Measurements from ENCODE around the gene TRPM1.

The TRPM1 gene

GRCh38 chr15:31128919-31129768 is 27.6 kb upstream of the TRPM1 start:
- Histone ChIP-seq H3K4me3 (ENCODE audit: low read depth, low read length) (no peak overlapping the region), H3K36me3 (ENCODE audit: control insufficient read depth in 2 of 2, insufficient read depth in 1 of 2, low read length in 2 of 2) (no peaks in the 10 kb centered on the region), H3K9me3 (ENCODE audit: control insufficient read depth, insufficient read depth, low read depth, low read length) (no peaks in the 10 kb centered on the region), H3K27ac (ENCODE audit: extremely low read depth, low read depth, low read length) (no peak overlapping the region), H3K4me1 (ENCODE audit: control insufficient read depth, insufficient read depth, low read length) (no peaks in the 10 kb centered on the region)
- ChIA-PET POLR2A (interaction anchor here (0.6 to 1.0 kb wide), 3 partner anchors 11 to 1779 kb away, joined by 3 read pairs; partner anchors contain the start of gene MTMR10), CTCF (interaction anchor here (0.6 to 1.9 kb wide), 30 partner anchors 13 to 465 kb away, joined by 3 to 10 read pairs (median 3); partner anchors contain the start of gene TRPM1)
- TF ChIP-seq ZNF654 (tag by site-specific recombination; IDR thresholded peaks at IDR 0.05; ENCODE audit: low read depth): peak; percentile 57
- no peak for TF ChIP-seq ZSCAN30 (tag by site-specific recombination; IDR thresholded peaks at IDR 0.05)
- TF ChIP-seq ZNF350 (tag by site-specific recombination; IDR thresholded peaks at IDR 0.05): no peak
- TF ChIP-seq ZNF426 (tag by site-specific recombination; IDR thresholded peaks at IDR 0.05): no peak
- 0 out of 2 replicates have a peak, but pooled peaks have one; percentile 24 for TF ChIP-seq ZNF692 (tag by site-specific recombination; IDR thresholded peaks at IDR 0.05)
- TF ChIP-seq ZNF223 (tag by site-specific recombination; IDR thresholded peaks at IDR 0.05): no peak
- no peak for TF ChIP-seq ZNF280D (tag by site-specific recombination; IDR thresholded peaks at IDR 0.05)
- TF ChIP-seq ZNF549 (tag by site-specific recombination; IDR thresholded peaks at IDR 0.05): no peak
- TF ChIP-seq ZNF274 (IDR thresholded peaks at IDR 0.05; ENCODE audit: low read length): no peak
- TF ChIP-seq ZNF274 (tag by site-specific recombination; IDR thresholded peaks at IDR 0.05; ENCODE audit: borderline replicate concordance): no peak
- no peak for TF ChIP-seq ZNF513 (tag by site-specific recombination; IDR thresholded peaks at IDR 0.05)
- TF ChIP-seq GLIS2 (tag by site-specific recombination; IDR thresholded peaks at IDR 0.05): no peak
- TF ChIP-seq ZNF639 (tag by site-specific recombination; IDR thresholded peaks at IDR 0.05): no peak
- TF ChIP-seq ZNF518A (tag by site-specific recombination; conservative IDR thresholded peaks at IDR 0.05; ENCODE audit: low read depth): no peak
- TF ChIP-seq ZBTB49 (tag by site-specific recombination; IDR thresholded peaks at IDR 0.05; ENCODE audit: low read depth): no peak
- TF ChIP-seq CTCF (tag by site-specific recombination; IDR thresholded peaks at IDR 0.05): peak; percentile 58
- TF ChIP-seq ELK4 (IDR thresholded peaks at IDR 0.05; ENCODE audit: borderline replicate concordance, low read depth, low read length): no peak
